Stimulated activated CD8-positive, alpha-beta memory T cell treated with anti-CD3 and anti-CD28 coated beads, Interleukin-12 subunit alpha, Interleukin-12 subunit beta, amount 100 ng/mL, for 24 hours (primary cell): Measurements from ENCODE around the gene CDKN2C.
"Not testable (repeated sequence)": the region's sequence is repeated elsewhere in the genome, so short reads cannot be mapped to it uniquely, and the experiment has no call there.

Experiments
- DNase-seq: peaks from one replicate; pipeline ENCODE4 v3.0.0-alpha.2; 2020; ENCODE audit errors: extremely low read depth

Gene CDKN2C

GRCh38 chr1:50969611-50970508 is at the start of gene CDKN2C:
TSS of gene CDKN2C (plus strand) at chr1:50970245. CDS start at chr1:50970369, 124 bp downstream.
- no peak for DNase-seq

GRCh38 chr1:50920409-50920808 is 49.6 kb upstream of the CDKN2C start:
- DNase-seq: no peak

DNA sequence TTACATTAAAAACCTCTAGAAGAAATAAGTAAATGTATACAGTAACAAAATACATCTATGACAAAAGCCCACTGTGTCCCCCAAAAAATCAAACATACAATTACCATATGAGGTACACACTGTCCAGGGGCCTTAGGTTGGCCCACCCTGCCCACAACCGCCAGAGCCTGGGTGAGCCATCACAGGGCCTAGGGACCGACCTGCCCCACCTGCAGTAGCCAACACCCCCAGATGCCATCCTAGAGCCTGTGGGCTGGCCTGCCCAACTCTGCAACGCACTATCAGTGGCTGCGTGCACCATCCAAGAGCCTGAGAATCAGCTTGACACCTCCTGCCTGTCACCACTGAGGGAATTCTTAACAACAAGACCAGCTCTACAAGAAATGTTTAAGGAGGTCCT is 49.0 kb upstream of the CDKN2C start:
- DNase-seq: no peak

DNA sequence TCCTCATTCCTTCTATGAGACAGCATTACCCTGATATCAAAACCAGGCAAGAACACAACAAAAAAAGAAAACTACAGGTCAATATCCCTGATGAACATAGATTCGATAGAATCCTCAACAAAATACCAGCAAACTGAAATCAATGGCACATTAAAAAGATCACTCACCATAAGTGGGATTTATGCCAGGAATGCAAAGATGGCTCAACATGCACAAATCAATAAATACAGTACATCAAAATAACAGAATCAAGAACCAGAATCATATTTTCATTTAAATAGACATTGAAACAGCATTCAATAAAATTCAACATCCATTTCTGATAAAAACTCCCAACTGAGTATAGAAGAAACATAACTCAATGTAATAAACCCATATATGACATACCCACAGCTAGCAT is 46.5 kb upstream of the CDKN2C start:
- no peak for DNase-seq

GRCh38 chr1:50929376-50929958 is 40.6 kb upstream of the CDKN2C start:
- DNase-seq: no peak

DNA sequence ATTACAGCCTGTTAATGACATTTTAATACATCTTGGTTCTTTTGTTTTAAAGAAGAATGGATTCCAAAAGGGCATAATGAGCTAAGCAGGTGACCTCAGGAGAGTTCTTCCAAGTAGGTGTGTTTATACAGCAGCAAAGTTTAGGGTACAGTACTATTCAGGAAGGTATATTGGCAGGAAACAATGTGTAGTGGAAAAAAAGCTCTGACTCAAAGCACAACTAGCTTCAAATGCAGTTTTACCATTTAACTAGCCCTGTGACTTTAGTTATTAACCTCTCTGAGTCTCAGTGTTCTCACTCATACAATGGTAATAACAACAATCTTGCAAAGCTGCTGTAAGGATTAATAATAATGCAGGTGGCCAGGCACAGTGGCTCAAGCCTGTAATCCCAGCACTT is 39.9 kb upstream of the CDKN2C start:
- no peak for DNase-seq

- DNase-seq: no peak
Observed at GRCh38 chr1:50930965-50931737, 38.9 kb upstream of the CDKN2C start.

DNA sequence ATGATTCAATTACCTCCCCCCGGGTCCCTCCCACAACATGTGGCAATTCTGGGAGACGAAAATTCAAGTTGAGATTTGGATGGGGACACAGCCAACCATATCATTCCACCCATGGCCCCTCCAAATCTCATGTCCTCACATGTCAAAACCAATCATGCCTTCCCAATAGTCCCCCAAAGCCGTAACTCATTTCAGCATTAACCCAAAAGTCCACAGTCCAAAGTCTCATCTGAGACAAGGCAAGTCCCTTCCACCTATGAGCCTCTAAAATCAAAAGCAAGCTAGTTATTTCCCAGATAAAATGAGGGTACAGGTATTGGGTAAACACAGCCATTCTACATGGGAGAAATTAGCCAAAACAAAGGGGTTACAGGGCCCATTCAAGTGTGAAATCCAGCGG is 38.0 kb upstream of the CDKN2C start:
- DNase-seq: not testable (repeated sequence)

DNA sequence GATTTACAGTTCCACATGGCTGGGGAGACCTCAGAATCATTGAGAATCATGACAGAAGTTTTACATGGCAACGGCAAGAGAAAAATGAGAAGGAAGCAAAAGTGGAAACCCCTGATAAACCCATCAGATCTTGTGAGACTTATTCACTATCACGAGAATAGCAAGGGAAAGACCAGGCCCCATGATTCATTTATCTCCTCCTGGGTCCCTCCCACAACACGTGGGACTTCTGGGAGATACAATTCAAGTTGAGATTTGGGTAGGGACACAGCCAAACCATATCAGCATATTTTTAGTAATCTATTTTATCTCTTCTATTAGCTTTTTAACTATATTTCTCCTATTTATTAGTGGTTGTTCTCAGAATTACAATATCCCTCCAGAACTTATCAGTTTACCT is 36.3 kb upstream of the CDKN2C start:
- not testable (repeated sequence) for DNase-seq

- DNase-seq: no peak
Observed at GRCh38 chr1:50934838-50935237, 35.2 kb upstream of the CDKN2C start.

- DNase-seq: not testable (repeated sequence)
Observed at GRCh38 chr1:50935276-50935675, 34.8 kb upstream of the CDKN2C start.

DNA sequence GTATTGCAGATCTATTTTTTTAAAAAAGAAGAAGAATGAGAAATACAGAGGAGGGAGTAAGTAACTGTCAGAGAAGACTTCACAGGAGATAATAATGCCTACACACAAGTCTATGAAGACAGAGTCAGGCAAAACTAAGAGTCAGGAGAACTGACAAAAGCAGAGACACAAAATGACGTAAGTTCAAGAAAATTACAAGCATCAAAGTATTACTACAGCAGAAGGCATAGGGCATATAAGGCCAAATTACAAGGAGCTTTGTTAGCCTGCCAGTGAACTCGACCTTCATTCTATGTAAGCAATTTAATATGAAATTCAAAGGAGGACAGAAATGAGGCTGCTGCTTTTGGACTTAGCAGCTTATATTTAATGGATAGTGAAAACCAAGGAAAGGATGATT is 33.7 kb upstream of the CDKN2C start:
- no peak for DNase-seq

DNA sequence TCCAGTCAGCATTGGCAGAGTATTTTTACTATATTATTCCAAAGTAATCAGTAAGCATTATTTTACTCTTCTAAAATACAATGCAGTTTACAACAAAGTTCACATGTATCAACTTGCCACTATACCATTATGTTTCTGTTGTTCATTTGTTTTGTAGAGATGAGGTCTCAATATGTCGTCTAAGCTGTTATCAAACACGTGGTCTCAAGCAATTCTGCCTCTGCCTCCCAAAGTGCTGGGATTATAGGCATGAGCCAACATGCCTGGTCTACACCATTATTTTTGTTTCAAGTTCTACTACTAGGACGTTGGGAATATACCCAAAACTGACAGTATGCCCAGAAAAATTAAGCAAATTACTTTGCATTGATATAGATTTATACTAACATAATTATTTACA is 29.8 kb upstream of the CDKN2C start:
- no peak for DNase-seq

DNA sequence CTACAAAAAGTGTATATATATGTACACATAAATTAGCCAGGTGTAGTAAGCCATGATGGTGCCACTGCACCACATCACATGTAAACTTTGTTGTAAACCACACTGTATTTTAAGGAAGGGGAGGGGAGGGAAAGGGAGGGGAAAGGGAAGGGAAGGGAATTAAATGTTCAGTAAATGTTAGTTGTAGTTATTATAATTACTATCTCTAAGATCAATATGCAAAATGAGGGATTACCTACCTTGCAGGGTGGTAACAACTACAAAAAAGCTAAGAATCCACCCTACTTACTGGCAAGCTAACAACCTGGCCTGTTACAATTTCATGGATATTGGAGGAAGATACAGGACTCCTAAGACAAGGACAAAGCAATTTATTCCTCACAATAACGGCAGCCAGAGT is 27.7 kb upstream of the CDKN2C start:
- no peak for DNase-seq

DNA sequence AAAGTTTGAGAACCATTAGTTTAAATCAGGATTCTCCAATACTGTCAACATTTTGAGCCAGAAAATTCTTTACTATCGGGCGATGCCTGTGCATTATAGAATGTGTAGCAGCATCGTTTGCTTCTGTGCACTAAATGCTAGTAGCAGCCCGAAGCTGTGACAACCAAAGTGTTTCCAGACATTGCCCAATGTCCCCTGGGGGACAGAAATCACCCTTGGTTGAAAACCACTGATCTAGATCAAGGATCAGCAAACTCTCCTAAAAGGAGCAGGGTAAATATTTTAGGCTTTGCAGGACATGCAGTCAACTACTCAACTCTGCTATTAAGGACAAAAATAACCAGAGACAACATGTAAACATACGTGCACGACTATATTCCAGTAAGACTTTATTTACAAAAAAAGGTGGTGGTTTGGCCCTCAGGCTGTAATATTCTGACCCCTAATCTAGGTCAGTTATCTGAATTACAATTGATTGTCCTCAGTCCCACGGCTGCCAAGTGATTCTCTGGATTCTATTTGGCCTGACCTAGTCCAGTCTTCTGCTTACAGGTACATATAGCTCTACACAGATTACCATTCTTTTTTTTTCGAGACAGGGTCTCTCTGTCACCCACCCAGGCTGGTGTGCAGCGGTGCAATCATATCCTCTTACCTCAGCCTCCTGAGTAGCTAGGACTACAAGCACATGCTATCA is 20.6 kb upstream of the CDKN2C start:
- no peak for DNase-seq

GRCh38 chr1:50950396-50950795 is 19.6 kb upstream of the CDKN2C start:
- DNase-seq: no peak

- not testable (repeated sequence) for DNase-seq
Observed at GRCh38 chr1:50952566-50952965, 17.5 kb upstream of the CDKN2C start.

- no peak for DNase-seq
Observed at GRCh38 chr1:50955116-50955515, 14.9 kb upstream of the CDKN2C start.

GRCh38 chr1:50959303-50959912 is 10.6 kb upstream of the CDKN2C start:
- no peak for DNase-seq

DNA sequence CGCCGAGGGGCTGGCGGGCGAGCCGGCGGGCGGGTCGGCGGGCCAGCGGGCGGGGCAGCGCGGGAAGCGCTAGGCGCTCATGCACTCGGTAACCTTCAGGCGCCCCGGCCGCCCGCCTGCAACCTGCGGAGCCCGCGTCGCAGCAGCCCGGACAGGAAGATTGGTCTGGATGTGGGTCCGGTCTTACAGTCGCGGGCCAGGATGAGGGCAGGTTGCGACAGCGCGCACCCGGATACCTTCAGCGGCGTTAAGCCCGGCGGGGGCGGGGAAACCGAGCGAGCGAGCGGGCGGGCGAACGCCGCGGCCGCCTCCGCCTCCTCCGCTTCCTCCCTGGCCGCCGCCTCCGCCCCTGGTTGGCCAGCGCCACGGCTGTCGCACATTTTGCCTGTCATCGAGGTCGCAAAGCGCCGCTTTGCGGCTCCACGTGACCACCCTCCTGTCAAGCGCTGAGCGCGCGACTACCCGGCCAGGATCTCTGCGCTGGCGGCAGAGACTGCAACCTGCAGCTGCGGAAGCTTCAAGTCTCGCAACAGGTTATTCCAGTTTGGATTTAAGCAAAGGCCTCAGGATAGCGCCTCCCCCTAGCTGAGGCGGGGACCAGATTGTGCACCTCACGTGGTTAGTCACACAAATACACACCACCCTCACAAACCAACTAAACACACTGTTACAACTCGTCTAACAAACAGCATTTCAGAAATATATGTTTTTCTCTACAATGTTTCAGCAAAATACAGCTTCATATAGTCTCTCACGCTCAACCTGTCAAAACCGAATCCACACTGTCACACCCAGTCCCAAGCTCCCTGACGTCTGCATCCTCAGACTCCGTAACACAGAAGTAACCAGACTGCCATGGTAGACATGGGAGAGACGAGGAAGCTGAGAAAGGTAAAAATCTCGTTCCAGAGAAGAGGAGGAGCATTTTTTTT is 9.9 kb upstream of the CDKN2C start, which contains the start of gene FAF1:
TSS of gene FAF1 (minus strand) at position 355 of the 932 bp plus-strand sequence. CDS start 456 bp downstream, outside the sequence.
- peak; percentile 89 for DNase-seq
